ENCODE measurements around the gene SCG3.

Gene SCG3

DNA sequence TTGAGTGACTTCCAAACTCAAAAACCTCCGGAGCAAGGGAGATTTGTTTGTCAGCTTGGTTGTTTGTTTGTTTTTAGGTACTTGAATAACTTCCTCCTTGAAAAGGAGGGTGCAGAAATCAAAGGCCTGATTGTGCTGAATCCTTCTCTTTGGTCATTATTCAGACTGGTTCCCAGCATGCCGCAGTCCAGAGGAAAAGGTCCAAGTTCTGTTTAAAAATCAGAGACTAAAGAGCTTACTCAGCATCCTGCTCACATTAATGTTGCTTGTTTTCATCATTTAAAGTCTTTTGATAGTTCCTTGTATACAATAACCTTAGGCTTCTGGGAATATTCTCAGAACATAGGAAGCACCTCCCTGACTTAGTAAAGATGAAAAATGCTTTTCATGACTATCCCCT, 982 bp upstream of the SCG3 start:
- DNase-seq, result no peak

- no peak for DNase-seq
These were observed 6.3 kb downstream of the SCG3 start for GRCh38 chr15:51687565-51687964.

DNA sequence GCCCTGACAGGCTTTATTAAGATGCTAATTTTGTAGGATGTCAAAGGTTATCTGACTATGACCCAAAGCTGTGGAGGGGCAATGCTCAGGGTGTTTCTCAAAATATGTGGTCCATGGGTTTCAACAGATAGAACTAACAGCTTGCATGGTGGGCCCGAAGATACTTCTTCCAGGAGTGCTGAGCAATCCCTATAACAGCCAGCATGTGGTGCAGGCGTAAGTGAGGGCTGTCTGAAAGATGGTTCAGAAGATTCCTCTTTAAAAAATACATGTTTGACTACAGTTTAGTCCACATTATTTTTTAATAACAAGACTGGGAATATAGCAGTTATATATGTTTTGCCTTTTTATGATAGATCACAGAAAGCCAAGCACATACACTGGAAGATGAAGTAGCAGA, 7.6 kb downstream of the SCG3 start:
- DNase-seq, result no peak

DNA sequence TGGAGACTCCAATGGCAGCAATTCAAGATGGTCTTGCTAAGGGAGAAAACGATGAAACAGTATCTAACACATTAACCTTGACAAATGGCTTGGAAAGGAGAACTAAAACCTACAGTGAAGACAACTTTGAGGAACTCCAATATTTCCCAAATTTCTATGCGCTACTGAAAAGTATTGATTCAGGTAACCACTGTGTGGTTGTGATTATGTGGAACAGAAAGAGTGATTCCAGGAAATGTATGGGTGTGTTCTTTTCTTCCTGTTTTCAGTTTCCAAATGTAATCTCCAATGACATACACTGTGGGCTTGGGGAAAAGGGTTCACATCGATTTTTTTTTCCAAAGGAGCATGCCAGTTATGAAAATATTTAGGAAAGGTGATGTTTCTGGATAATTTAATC, 10.9 kb downstream of the SCG3 start:
- DNase-seq, result no peak

DNA sequence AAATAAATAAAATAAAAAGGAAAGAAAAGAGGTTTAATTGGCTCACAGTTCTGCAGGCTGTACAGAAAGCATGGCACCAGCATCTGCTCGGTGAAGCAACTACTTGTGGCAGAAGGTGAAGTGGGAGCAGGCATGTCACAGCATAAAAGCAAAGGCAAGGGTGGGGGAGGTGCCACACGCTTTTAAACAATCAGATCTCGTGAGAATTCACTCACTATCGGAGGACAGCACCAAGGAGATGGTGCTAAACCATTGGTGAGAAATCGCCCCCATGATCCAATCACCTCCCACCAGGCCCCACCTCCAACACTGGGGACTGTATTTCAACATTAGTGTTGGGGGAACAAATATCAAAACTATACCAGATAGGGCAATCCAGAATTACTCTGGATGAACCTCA, 15.3 kb downstream of the SCG3 start:
- no peak for DNase-seq

- DNase-seq, result no peak
These were observed 15.9 kb downstream of the SCG3 start for GRCh38 chr15:51697163-51697562.

DNA sequence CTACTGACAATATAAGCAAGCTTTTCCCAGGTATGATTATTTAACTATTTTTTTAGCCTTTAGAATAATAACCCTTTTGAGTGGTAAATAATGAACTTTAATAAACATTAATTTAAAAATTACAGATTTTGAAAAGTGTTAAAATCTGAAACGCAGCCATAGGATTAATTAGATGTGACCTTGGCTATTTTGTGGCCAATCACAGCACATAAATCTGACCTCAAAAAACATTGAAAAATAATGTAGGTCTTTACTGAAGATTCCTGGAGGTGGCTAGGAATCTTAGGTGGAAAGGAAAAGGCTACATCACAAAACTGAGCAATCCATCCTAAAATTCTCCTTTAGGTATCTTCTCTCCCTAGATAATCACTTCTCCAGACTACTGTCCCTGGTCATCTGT, 18.1 kb downstream of the SCG3 start:
- DNase-seq, result no peak

GRCh38 chr15:51702710-51703109, 21.4 kb downstream of the SCG3 start:
- no peak for DNase-seq

GRCh38 chr15:51706291-51706690, 25.0 kb downstream of the SCG3 start:
- no peak for DNase-seq

DNA sequence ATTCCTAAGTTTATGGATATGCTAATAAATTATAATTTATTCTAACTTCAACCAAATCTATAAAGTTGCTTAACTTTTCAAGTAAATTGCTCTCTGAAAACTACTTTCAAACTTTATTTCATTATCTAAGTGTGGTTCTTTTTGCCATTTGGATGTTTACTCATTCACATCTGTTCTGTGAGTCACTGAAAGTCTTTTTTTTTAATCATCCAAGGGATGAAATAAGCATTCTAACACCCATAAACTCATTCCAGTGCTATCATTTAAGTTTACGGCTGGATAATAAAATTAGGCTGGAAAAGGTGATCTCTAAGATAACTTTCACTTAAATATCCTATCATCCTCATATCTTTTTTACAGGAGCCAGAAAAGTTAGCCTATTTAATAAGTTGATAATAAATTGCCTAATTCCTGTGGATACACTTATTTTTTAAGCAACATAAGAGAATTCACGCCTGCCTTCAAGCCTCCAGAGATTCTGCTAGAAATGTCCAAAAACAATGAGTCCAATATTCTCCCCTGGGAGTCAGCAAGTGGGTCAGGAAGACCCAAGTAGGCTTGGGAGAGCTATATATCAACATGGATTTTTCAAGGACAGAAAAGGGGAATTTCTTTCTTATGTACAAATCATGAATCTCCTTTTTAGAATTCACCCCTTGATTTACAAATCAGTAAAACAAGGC, 25.8 kb downstream of the SCG3 start:
- DNase-seq, result no peak

- DNase-seq, result no peak
These were observed 26.7 kb downstream of the SCG3 start for GRCh38 chr15:51708013-51708412.

DNA sequence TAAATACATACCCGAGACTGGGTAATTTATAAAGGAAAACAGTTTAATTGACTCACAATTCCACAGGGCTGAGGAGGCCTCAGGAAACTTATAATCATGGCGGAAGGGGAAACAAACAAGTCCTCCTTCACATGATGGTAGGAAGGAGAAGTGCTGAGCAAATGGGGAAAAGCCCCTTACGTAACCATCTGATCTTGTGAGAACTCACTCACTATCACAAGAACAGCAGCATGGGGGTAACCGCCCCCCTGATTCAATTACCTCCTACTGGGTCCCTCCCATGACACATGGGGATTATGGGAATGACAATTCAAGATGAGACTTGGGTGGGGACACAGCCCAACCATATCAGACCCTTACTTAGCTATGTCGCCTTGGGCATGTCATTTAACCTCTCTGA, 27.7 kb downstream of the SCG3 start:
- no peak for DNase-seq

GRCh38 chr15:51714162-51714561, 32.9 kb downstream of the SCG3 start:
- DNase-seq, result no peak

DNA sequence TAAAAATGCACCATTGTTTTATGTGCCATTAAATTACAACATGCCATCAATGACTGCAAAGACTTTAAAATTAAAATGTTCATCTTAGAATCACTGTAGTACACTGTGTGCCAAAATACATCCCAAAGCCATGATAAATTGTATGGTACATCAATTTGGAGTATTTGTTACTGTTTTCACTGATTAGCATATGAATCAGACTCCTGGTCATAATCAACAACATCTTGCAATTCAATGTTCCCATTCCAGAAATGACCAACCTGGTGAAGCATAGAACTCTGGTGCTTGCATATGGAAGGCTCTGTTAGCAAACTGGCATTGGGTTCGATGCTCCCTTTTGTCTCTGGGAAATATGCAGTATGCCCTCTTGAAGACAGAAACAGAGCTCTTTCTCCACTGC, 33.6 kb downstream of the SCG3 start:
- DNase-seq, result no peak

GRCh38 chr15:51718219-51718618, 36.9 kb downstream of the SCG3 start:
- DNase-seq, result no peak

GRCh38 chr15:51718746-51719145, 37.4 kb downstream of the SCG3 start:
- no peak for DNase-seq

- no peak for DNase-seq
These were observed 39.1 kb downstream of the SCG3 start for GRCh38 chr15:51720201-51720995.

DNA sequence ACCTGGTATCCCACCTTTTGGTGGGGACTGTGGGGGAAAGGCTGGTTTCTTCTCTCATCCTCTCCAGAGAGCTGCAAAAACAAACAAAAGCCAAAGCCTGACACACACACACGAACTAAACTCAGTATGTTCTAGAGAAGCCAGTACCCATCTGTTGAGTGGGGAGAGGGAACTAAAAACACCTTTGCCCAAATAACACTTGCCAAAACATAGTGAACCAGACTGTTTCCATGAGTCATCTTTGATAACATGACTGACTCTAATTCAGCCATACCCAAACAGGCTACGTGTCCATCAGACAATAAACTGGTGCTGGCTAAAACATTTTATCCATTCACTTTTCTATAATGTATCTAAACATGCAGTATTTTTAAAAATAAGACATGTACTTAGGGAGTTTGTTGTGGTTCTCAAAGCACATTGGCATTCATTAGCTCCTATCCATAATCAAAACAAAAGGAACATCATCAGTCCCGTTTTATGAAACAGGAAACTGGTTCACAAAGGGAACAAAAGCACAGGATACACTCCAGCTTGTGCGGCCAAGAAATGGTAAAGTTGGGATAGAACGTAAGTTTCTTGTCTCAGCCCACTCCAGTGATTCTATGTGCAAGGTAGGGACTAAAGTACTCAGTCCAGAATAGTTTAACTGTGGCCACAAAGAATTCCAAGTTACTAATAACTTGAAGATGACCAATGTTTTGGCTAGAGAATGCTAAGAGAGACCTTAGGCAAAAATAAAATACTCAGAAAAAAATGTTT, 40.1 kb downstream of the SCG3 start:
- no peak for DNase-seq

GRCh38 chr15:51724199-51724598, 42.9 kb downstream of the SCG3 start:
- no peak for DNase-seq

- DNase-seq, result no peak
These were observed 43.4 kb downstream of the SCG3 start for GRCh38 chr15:51724673-51725072.

DNA sequence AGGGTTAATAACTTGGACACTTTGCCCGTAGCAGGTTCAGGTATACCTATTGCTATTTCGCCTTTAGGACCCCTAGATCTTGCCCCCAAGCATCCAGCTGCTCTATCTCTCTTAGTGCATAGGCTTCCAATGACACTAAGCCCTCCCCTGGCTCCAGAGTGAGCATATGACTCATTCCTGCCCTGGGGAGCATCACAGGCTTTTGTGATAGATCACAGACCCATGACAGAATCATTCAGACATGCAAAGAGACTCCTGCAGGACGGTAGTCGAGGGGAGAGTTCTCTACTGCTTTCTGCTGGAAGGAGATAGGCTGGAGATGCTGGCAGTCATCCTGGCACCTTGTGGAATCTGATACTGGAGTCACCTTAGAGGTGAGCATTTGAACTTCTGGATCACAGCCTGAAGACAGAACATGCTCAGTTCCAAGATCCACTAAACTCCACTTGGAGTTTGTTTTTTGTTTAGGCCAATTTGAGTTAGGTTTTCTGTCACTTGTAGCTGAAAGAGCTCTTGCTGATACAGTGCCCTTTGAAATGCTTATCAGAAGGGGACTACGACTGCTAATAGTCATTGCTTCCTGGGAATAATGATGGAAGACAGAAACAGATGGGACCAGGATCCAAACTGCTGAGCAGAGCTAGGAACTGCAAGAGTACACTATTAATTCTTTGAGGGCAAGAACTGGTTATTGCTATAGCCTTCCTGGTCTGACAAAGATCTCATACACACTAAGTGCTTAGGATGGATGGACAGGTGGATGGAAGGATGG, 45.2 kb downstream of the SCG3 start:
- peak; percentile 49 to 69 for DNase-seq

GRCh38 chr15:51727141-51727897, 46.0 kb downstream of the SCG3 start:
- DNase-seq, result peak in 1 of 2 experiments; percentile 13

Measured in SW 1271 (cell line).